Endometrium (tissue), 2 donors: ENCODE data around the gene TMEM270.
"Not testable (repeated sequence)": the region's sequence is repeated elsewhere in the genome, so short reads cannot be mapped to it uniquely, and the experiment has no call there.

Experiments used
- FAIRE-seq: peaks from 2 replicates; lab custom pipeline; 2012; peaks lifted over from hg19 to GRCh38; lab: Jason Lieb, UNC
- donor health status: control.
- donor health status: control.

TMEM270 gene

GRCh38 chr7:73860859-73861258 lies at the start of gene TMEM270:
TMEM270 (plus strand) TSS chr7:73861159; CDS start chr7:73861195, 36 bp downstream.
- FAIRE-seq: no peak

- no peak for FAIRE-seq
These were observed 49.2 kb upstream of the TMEM270 start for GRCh38 chr7:73811760-73812168.

DNA sequence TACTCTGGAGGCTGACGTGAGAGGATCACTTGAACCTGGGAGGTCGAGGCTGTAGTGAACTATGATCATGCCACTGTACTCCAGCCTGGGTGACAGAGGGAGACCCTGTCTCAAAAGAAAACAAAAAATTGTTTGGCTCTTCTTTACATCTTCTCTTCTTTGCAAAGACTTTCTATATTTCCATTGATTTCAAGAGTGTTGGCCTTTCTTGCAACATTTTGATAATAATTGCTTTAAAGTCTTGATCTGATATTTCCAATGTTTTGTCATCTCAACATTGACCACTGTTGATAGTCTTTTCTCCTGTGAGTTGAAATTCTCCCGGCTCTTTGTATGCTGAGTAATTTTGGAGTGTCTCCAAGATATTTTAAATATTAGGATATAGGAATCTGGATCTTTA lies 48.0 kb upstream of the TMEM270 start:
- FAIRE-seq: no peak

GRCh38 chr7:73815436-73815835 lies 45.5 kb upstream of the TMEM270 start:
- FAIRE-seq: no peak

GRCh38 chr7:73817121-73817520 lies 43.8 kb upstream of the TMEM270 start:
- no peak for FAIRE-seq

- FAIRE-seq: no peak
These were observed 40.9 kb upstream of the TMEM270 start for GRCh38 chr7:73820013-73820412.

DNA sequence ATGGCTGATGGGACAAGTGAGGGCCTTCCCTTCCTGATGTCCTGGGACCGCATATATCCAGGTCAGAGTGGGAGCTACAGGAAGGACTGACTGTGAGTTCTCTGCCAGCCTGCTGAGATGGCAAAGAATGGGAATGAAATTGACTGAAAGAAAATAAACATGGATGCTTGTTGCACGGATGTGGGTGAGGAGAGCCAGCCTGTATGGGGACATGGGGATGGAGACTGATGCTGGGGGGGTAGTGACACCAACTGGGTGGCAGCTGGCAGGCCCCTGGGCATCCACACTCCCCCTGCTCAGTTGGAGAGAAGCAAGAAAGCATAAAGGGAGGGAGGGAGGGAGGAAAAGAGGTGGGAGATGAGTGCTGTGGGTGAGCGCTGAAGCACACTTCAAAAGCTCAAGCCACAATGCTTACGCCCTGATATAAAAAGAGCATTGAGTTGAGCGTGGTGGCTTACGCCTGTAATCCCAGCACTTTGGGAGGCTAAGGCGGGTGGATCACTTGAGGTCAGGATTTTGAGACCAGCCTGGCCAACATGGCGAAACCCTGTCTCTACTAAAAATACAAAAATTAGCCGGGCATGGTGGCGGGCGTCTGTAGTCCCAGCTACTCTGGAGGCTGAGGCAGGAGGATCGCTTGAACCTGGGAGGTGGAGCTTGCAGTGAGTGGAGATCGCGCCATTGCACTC lies 39.2 kb upstream of the TMEM270 start:
- not testable (repeated sequence) for FAIRE-seq

DNA sequence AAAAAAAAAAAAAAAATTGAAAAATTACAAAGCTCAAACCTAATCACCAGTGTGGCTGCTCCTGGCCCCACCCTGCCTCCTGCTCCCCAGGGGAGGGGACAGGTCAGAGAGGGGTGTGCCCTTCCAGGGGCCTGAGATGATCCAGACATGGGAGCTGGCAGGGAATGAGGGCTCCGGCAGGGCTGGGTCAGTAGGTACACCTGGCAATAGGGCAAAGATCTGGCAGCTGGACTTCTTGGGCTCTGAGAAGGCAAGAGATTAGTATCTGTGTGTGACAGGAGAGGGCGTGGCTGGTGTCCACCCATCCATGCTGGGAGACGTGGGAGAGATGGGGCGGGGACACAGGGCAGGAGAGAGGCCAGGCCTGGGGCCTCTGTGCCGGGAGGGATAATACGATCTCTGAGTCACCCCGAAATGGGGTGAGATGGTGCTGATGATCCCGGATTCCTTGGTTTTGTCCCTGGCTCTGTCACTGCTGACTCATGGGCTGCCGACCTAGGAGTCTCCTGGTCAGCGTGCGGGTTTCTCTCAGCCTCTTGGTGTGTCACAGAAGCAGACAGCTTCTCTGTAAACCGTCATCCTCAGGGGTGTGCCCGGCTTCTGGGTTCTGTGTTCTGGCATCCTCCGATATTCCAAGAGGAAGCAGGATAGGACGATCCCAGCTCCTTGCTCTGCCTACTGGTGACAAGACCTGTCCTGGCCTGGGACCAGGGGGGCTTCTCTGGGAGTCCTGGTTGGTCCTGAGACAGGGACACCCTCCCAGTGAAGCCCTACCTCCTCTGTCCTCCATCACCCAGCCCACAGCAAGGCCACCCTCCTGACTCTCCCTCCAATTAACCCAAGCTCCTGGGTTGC lies 38.4 kb upstream of the TMEM270 start:
- no peak for FAIRE-seq

GRCh38 chr7:73823257-73823656 lies 37.7 kb upstream of the TMEM270 start:
- no peak for FAIRE-seq

GRCh38 chr7:73823873-73824592 lies 36.9 kb upstream of the TMEM270 start:
- FAIRE-seq: no peak

DNA sequence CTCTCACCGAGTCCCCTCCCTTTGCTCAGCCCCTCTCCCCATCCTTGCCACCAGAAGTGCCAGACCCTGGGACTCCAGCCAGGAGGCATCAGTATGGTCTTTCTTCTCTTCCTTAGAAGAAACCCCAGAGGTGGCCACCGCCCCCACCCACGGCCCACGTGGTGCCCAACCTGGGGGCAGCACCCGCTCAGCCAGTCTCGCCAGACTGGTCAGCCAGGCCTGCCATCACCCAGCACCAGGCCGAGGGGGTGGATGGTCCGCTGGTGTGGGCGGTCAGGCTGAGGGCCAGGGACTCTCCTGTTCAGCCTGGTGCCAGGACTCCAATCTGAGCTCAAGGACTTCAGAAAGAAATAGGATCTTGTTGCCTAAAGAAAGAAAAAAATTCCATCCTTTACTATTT lies 36.0 kb upstream of the TMEM270 start:
- no peak for FAIRE-seq

DNA sequence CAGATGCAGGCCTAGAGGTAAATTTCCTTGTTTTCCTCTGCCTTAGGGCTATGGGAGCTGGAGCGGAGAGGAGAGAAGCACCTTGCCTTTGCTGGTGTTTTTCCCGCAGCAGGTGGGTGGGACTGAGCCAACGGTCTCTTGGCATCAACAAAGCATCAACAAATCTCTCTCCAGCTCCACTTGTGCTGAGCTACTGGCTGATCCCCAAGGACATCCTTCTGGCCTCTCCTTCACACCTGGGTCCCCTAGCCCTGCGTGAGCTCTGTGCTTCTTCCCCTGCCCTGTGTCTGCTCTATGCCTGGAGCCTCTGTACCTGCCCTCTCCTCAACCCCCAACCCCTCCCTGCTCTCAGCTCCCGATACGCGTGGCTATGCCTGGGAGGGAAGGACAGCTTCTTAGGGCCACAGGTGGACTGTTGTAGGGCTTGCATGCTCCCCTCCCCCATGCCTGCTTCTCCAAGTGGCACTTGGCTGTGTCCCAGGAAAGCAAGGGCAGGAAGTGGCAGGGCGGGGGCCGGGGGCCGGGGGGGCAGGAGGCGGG lies 33.3 kb upstream of the TMEM270 start:
- FAIRE-seq: no peak

DNA sequence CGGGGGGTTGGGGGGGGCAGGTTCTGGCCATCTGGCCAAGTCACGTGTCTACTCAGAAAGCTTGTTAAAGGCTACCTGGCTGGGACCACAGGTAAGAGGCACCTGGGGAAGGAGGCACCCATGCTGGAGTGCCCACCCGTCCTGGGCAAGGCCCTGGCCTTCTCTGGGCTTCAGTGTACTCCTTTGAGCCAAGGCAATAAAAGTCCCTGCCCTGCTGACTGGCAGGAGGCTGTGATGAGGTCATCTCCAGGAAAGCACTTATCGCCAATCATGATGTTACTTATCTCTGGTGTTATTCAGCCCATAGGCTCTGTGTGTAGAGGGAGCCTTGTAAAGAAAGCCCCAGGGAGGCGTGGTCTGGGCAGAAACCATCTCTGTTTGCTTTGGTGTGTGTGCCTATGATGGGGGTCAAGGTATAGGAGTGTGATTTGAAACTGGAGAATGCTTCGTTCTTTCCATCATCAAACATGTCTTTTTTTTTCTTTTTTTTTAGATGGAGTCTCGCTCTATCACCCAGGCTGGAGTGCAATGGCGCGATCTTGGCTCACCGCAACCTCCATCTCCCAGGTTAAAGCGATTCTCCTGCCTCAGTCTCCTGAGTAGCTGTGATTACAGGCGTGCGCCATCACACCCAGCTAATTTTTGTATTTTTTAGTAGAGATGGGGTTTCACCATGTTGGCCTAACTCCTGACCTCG lies 32.7 kb upstream of the TMEM270 start:
- no peak for FAIRE-seq

DNA sequence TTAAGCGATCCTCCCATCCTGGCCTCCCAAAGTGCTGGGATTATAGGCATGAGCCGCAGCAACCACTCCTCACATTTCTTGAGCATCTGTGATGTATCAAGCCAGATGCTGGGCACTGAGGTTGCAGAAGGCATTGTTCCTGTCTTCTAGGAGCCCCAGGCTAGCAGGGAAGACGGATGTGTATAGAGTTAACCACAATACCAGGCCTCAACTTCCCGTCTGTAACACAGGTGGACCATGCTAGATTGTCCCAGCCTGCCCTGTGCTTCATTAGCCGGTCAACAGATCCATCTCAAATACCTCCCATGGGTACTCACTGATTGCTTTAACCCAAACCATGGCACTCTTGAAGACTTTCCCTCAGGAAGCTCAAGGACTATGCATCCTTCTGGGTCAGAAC lies 32.0 kb upstream of the TMEM270 start:
- no peak for FAIRE-seq

- no peak for FAIRE-seq
These were observed 31.5 kb upstream of the TMEM270 start for GRCh38 chr7:73829505-73829904.

- FAIRE-seq: no peak
These were observed 30.9 kb upstream of the TMEM270 start for GRCh38 chr7:73829921-73830680.

DNA sequence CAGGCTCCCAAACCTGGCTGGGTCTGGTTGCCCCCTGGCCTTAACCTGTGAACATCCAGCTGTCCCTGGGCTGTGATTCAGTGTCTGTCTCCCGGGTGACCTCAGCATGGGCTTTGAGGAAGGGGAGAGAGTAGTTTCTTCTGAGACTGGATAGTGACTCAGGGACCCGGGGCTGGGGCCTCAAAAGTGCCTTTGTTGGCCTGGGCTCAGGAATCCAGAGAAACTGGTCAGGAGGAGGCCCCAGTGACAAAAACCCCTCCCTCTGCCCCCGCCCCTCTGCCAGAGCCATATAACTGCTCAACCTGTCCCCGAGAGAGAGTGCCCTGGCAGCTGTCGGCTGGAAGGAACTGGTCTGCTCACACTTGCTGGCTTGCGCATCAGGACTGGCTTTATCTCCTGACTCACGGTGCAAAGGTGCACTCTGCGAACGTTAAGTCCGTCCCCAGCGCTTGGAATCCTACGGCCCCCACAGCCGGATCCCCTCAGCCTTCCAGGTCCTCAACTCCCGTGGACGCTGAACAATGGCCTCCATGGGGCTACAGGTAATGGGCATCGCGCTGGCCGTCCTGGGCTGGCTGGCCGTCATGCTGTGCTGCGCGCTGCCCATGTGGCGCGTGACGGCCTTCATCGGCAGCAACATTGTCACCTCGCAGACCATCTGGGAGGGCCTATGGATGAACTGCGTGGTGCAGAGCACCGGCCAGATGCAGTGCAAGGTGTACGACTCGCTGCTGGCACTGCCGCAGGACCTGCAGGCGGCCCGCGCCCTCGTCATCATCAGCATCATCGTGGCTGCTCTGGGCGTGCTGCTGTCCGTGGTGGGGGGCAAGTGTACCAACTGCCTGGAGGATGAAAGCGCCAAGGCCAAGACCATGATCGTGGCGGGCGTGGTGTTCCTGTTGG lies 30.0 kb upstream of the TMEM270 start, which contains the start of gene CLDN4:
Gene CLDN4, plus strand, starts transcription at position 316 of the 903 bp plus-strand sequence. Its CDS starts 206 bp downstream, at position 522.
- FAIRE-seq: no peak

- FAIRE-seq: no peak
These were observed 29.4 kb upstream of the TMEM270 start for GRCh38 chr7:73831584-73831833.

DNA sequence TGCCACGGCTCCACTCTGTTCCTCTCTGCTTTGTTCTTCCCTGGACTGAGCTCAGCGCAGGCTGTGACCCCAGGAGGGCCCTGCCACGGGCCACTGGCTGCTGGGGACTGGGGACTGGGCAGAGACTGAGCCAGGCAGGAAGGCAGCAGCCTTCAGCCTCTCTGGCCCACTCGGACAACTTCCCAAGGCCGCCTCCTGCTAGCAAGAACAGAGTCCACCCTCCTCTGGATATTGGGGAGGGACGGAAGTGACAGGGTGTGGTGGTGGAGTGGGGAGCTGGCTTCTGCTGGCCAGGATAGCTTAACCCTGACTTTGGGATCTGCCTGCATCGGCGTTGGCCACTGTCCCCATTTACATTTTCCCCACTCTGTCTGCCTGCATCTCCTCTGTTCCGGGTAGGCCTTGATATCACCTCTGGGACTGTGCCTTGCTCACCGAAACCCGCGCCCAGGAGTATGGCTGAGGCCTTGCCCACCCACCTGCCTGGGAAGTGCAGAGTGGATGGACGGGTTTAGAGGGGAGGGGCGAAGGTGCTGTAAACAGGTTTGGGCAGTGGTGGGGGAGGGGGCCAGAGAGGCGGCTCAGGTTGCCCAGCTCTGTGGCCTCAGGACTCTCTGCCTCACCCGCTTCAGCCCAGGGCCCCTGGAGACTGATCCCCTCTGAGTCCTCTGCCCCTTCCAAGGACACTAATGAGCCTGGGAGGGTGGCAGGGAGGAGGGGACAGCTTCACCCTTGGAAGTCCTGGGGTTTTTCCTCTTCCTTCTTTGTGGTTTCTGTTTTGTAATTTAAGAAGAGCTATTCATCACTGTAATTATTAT lies 28.9 kb upstream of the TMEM270 start:
- FAIRE-seq: no peak
